MCF 10A (cell line): ENCODE data around the gene MED13L. TPM values are rescaled to one million over a fixed set of nuclear protein-coding genes. Genes with fewer than 3 reads are reported as not detected.
"Not testable (repeated sequence)": the region's sequence is repeated elsewhere in the genome, so short reads cannot be mapped to it uniquely, and the experiment has no call there.

Experiments
- BruUV-seq: library from RNA; stranded (reverse); fragments of 400-500 nt; replicated peaks from 2 replicates; lab custom pipeline; 2021; lab: Mats Ljungman, UMichigan
- CTCF ChIA-PET: fragments of 300-600 bp; sonication (Branson Sonifier 250); formaldehyde crosslinking; extraction: SDS; loops from one replicate; lab custom pipeline; 2021; ENCODE audit warnings: antibody characterized with exemption, inconsistent platforms; lab: Yijun Ruan, JAX
- POLR2A ChIA-PET: fragments of 300-600, 350-650 bp; sonication (Branson Sonifier 250); formaldehyde crosslinking; extraction: SDS; loops from one replicate; lab custom pipeline; 2020; ENCODE audit warnings: antibody characterized with exemption, inconsistent platforms; lab: Yijun Ruan, JAX
- DNase-seq: peaks from one replicate; pipeline ENCODE4 v3.0.0-alpha.2; 2018; ENCODE audit not compliant: unreplicated experiment
- H3K27ac Mint-ChIP-seq: one replicate; pipeline ENCODE4 v1.8.0; 2022; ENCODE audit warnings: mild to moderate bottlenecking, low read depth, mixed read lengths; ENCODE audit not compliant: unreplicated experiment
- H3K27me3 Mint-ChIP-seq: one replicate; pipeline ENCODE4 v1.8.0; 2022; ENCODE audit warnings: mixed read lengths; ENCODE audit not compliant: insufficient read depth, unreplicated experiment
- H3K36me3 Mint-ChIP-seq: one replicate; pipeline ENCODE4 v1.8.0; 2022; ENCODE audit warnings: mild to moderate bottlenecking, moderate library complexity, mixed read lengths; ENCODE audit not compliant: insufficient read depth, unreplicated experiment
- H3K4me1 Mint-ChIP-seq: one replicate; pipeline ENCODE4 v1.8.0; 2022; ENCODE audit warnings: mixed read lengths; ENCODE audit not compliant: insufficient read depth, unreplicated experiment
- H3K4me3 Mint-ChIP-seq: one replicate; pipeline ENCODE4 v1.8.0; 2022; ENCODE audit warnings: mild to moderate bottlenecking, moderate library complexity, mixed read lengths; ENCODE audit not compliant: unreplicated experiment
- H3K9me3 Mint-ChIP-seq: one replicate; pipeline ENCODE4 v1.8.0; 2022; ENCODE audit warnings: mixed read lengths; ENCODE audit not compliant: unreplicated experiment
- CTCF ChIP-seq: fragments of 200-600 bp; IDR thresholded peaks from one replicate; pipeline ENCODE4 v1.8.0; 2022; ENCODE audit warnings: antibody characterized with exemption, mild to moderate bottlenecking; ENCODE audit not compliant: unreplicated experiment
- intact Hi-C: fragments of 100-400 bp; cut with micrococcal nuclease; formaldehyde crosslinking; loops from 2 replicates; pipeline ENCODE4 v1.14.1; 2022
- total RNA-seq: library from RNA; stranded (reverse); gene quantifications from 2 replicates; pipeline ENCODE4 v1.2.3, GENCODE V29; 2022

The MED13L gene
- total RNA-seq, 1 experiment from 2014 or later, result 91.6 TPM

- Mint-ChIP-seq H3K9me3 (no peaks in the 10 kb centered on the region), H3K27ac (peak overlapping the region; percentile 63), H3K4me1 (peaks cover 40% of the 10 kb centered on the region), H3K27me3 (no peaks in the 10 kb centered on the region), H3K36me3 (no peaks in the 10 kb centered on the region), H3K4me3 (peak overlapping the region; percentile 36)
- ChIA-PET POLR2A (interaction anchor here (0.8 to 1.3 kb wide), 5 partner anchors 9 to 425 kb away, joined by 3 to 17 read pairs (median 4); partner anchors contain the start of gene MAP1LC3B2), CTCF (interaction anchor here (0.6 to 1.2 kb wide), 3 partner anchors 8 to 838 kb away, joined by 3 to 4 read pairs (median 3); no protein-coding TSS in a partner anchor)
- TF ChIP-seq CTCF, result no peak
- no peak for DNase-seq
- no TSS peak for BruUV-seq
- intact Hi-C loops, result no loop called here
Observed at GRCh38 chr12:116133636-116134214, 143.8 kb downstream of the MED13L start.

GRCh38 chr12:116133149-116133548 lies 144.3 kb downstream of the MED13L start:
- Mint-ChIP-seq H3K27ac (peak overlapping the region; percentile 63), H3K27me3 (no peaks in the 10 kb centered on the region), H3K9me3 (no peaks in the 10 kb centered on the region), H3K4me1 (peaks cover 34% of the 10 kb centered on the region), H3K36me3 (no peaks in the 10 kb centered on the region), H3K4me3 (peak overlapping the region; percentile 36)
- POLR2A ChIA-PET, result interaction anchor here (0.8 to 1.3 kb wide), 5 partner anchors 8 to 426 kb away, joined by 3 to 17 read pairs (median 4); partner anchors contain the start of gene MAP1LC3B2
- intact Hi-C loops, result no loop called here
- TF ChIP-seq CTCF, result no peak
- BruUV-seq, result no TSS peak
- DNase-seq, result peak; percentile 78
- CTCF ChIA-PET, result interaction anchor here (0.6 to 1.2 kb wide), 2 partner anchors 9 to 838 kb away, joined by 3 to 4 read pairs; no protein-coding TSS in a partner anchor

GRCh38 chr12:116131987-116132386 lies 145.5 kb downstream of the MED13L start:
- H3K36me3 Mint-ChIP-seq, DNase-seq, H3K4me3 Mint-ChIP-seq, H3K27me3 Mint-ChIP-seq, BruUV-seq, H3K9me3 Mint-ChIP-seq, intact Hi-C loops: not testable (repeated sequence)
- ChIA-PET CTCF (interaction anchor here (0.7 to 1.0 kb wide), 2 partner anchors 57 to 133 kb away, joined by 3 to 5 read pairs; no protein-coding TSS in a partner anchor), POLR2A (interaction anchor here (0.7 kb wide), 1 partner anchor 9 kb away, joined by 3 read pairs; no protein-coding TSS in a partner anchor)
- Mint-ChIP-seq H3K27ac (peak overlapping the region; percentile 63), H3K4me1 (peaks cover 34% of the 10 kb centered on the region)

GRCh38 chr12:116131176-116131575 lies 146.3 kb downstream of the MED13L start:
- ChIA-PET CTCF (interaction anchor here (0.7 to 1.6 kb wide), 2 partner anchors 105 to 567 kb away, joined by 3 to 6 read pairs; no protein-coding TSS in a partner anchor), POLR2A (interaction anchor here (0.6 to 1.5 kb wide), 5 partner anchors 9 to 197 kb away, joined by 3 to 7 read pairs (median 4); no protein-coding TSS in a partner anchor)
- intact Hi-C loops, result no loop called here
- H3K4me1 Mint-ChIP-seq, result peaks cover 37% of the 10 kb centered on the region
- H3K27ac Mint-ChIP-seq, result no peak overlapping the region
- no peaks in the 10 kb centered on the region for H3K27me3 Mint-ChIP-seq
- H3K36me3 Mint-ChIP-seq, result peaks cover 7% of the 10 kb centered on the region
- TF ChIP-seq CTCF, result no peak
- no peaks in the 10 kb centered on the region for H3K9me3 Mint-ChIP-seq
- BruUV-seq, result no TSS peak
- no peak for DNase-seq
- no peak overlapping the region for H3K4me3 Mint-ChIP-seq
